Measurements from ENCODE around the gene IFT122.

- TF ChIP-seq POLR2A (IDR thresholded peaks at IDR 0.05) = no peak
- TF ChIP-seq CTCF (IDR thresholded peaks at IDR 0.05) = no peak
Measured at GRCh38 chr3:129460155-129460554, 20.1 kb downstream of the IFT122 start.
